ENCODE results near the gene SRGAP3.

The SRGAP3 gene

DNA sequence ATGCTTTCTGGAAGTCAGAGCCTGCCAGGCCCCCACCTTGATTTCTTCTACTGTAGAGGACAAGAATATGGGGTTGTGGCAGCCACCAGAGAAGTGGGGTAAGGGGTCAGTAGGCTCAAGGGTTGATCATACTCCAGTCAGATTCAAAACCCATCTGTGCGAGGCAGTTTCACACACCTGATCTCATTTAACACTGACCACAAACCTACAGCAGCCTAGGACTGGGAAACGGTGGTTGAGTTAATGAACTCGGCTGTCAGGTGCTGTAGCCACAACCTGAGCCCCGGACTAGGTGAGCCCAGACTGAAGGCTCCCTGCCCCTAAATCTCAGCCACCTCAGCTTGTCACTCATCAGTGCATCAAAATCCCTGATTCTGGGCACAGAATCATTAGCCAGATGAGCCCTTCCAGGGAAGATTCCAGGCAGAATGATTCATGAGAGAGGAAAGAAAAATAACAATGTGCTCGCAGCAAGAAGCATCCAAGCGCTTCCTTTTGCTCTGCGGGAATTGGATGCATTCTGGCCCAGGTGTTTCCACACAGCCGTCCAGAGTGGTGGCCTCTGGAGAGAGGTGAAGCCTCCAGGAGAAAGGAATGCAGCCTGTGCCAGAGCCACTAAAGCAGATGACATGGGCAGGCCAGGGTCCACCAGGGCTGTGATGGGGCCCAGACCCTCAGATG is 102.1 kb downstream of the SRGAP3 start (continued):
- TF ChIP-seq, protein P1, sequence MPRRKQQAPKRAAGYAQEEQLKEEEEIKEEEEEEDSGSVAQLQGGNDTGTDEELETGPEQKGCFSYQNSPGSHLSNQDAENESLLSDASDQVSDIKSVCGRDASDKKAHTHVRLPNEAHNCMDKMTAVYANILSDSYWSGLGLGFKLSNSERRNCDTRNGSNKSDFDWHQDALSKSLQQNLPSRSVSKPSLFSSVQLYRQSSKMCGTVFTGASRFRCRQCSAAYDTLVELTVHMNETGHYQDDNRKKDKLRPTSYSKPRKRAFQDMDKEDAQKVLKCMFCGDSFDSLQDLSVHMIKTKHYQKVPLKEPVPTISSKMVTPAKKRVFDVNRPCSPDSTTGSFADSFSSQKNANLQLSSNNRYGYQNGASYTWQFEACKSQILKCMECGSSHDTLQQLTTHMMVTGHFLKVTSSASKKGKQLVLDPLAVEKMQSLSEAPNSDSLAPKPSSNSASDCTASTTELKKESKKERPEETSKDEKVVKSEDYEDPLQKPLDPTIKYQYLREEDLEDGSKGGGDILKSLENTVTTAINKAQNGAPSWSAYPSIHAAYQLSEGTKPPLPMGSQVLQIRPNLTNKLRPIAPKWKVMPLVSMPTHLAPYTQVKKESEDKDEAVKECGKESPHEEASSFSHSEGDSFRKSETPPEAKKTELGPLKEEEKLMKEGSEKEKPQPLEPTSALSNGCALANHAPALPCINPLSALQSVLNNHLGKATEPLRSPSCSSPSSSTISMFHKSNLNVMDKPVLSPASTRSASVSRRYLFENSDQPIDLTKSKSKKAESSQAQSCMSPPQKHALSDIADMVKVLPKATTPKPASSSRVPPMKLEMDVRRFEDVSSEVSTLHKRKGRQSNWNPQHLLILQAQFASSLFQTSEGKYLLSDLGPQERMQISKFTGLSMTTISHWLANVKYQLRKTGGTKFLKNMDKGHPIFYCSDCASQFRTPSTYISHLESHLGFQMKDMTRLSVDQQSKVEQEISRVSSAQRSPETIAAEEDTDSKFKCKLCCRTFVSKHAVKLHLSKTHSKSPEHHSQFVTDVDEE (CRISPR knock-in tag; IDR thresholded peaks at IDR 0.05), result no peak

DNA sequence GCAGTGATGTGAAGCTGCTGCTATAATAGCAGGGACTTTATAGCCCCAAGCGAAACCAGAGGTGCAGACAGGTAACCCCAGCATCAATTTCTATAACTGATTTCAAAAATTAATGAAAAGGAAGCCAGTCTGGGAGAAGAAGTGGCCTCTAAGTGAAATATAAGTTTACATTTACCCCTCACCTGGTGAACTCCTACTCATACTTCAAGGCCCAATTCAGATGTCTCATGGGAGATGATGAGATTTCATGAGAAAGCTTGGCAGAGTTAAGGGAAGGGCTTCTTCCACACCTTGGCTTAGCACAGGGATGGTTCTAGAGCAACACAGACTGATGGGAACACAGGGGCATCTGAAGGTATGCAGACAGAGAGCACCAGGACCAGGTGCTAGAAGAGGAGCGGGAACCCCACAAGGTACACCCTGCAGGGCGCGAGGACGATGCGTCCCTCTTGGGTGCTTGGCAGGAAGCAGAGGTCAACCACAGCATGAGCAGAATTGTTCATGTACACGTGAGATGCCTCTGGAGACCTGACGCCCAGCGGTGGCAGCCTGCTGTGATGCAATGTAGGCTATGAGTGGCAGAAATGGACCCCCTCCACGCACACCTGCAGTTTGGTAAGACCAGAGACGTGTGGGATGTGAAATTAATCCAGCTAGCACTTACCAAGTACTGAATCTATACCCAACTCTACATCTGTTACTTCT is 102.9 kb downstream of the SRGAP3 start:
- ATAC-seq, result no peak
- TF ChIP-seq RARB (CRISPR knock-in tag; IDR thresholded peaks at IDR 0.05) (no peak), ZFP3 (CRISPR knock-in tag; IDR thresholded peaks at IDR 0.05) (peak; percentile 81; the same call in 1 of the 2 replicates)

DNA sequence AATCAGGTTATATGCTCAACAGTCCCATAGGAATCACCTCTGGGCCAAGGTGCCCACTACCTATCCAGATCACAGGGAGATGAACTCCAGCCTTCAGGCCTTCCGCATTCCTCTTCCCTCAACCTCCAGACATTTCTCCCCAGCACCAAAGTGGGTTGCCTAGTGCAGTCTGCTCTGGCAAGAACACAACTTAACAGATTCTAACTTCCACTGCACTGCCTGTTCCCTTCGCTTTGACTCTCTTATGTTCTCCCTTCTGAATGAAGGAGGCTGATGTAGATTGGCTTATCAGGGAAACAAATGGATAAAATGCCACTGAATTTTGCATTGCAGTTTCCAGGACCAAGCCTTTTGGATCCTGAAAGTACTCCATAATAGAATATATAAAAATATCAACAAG is 106.3 kb downstream of the SRGAP3 start:
- TF ChIP-seq ZNF70 (CRISPR knock-in tag; IDR thresholded peaks at IDR 0.05), result no peak
- no peak for TF ChIP-seq TCF4 (CRISPR knock-in tag; IDR thresholded peaks at IDR 0.05; ENCODE audit: borderline replicate concordance)
- no peak for TF ChIP-seq GLIS3 (CRISPR knock-in tag; IDR thresholded peaks at IDR 0.05)
- TF ChIP-seq ZFP30 (CRISPR knock-in tag; IDR thresholded peaks at IDR 0.05), result no peak
- TF ChIP-seq ZNF565 (CRISPR knock-in tag; conservative IDR thresholded peaks at IDR 0.05; ENCODE audit: low read depth), result no peak
- TF ChIP-seq ZFP3 (CRISPR knock-in tag; IDR thresholded peaks at IDR 0.05), result no peak
- TF ChIP-seq, protein P1 (CRISPR knock-in tag; IDR thresholded peaks at IDR 0.05), result no peak
- no peak for TF ChIP-seq RARB (CRISPR knock-in tag; IDR thresholded peaks at IDR 0.05)
- TF ChIP-seq, protein P2, sequence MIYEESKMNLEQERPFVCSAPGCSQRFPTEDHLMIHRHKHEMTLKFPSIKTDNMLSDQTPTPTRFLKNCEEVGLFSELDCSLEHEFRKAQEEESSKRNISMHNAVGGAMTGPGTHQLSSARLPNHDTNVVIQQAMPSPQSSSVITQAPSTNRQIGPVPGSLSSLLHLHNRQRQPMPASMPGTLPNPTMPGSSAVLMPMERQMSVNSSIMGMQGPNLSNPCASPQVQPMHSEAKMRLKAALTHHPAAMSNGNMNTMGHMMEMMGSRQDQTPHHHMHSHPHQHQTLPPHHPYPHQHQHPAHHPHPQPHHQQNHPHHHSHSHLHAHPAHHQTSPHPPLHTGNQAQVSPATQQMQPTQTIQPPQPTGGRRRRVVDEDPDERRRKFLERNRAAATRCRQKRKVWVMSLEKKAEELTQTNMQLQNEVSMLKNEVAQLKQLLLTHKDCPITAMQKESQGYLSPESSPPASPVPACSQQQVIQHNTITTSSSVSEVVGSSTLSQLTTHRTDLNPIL (CRISPR knock-in tag; IDR thresholded peaks at IDR 0.05; ENCODE audit: low read depth), result no peak
- no peak for TF ChIP-seq ZC3H10 (CRISPR knock-in tag; IDR thresholded peaks at IDR 0.05)
- no peak for TF ChIP-seq TOX (CRISPR knock-in tag; IDR thresholded peaks at IDR 0.05; ENCODE audit: borderline replicate concordance)
- TF ChIP-seq CSDC2 (CRISPR knock-in tag; IDR thresholded peaks at IDR 0.05), result no peak
- TF ChIP-seq, protein P3, sequence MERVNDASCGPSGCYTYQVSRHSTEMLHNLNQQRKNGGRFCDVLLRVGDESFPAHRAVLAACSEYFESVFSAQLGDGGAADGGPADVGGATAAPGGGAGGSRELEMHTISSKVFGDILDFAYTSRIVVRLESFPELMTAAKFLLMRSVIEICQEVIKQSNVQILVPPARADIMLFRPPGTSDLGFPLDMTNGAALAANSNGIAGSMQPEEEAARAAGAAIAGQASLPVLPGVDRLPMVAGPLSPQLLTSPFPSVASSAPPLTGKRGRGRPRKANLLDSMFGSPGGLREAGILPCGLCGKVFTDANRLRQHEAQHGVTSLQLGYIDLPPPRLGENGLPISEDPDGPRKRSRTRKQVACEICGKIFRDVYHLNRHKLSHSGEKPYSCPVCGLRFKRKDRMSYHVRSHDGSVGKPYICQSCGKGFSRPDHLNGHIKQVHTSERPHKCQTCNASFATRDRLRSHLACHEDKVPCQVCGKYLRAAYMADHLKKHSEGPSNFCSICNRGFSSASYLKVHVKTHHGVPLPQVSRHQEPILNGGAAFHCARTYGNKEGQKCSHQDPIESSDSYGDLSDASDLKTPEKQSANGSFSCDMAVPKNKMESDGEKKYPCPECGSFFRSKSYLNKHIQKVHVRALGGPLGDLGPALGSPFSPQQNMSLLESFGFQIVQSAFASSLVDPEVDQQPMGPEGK (CRISPR knock-in tag; IDR thresholded peaks at IDR 0.05; ENCODE audit: borderline replicate concordance), result no peak
- no peak for TF ChIP-seq ESRRG (CRISPR knock-in tag; IDR thresholded peaks at IDR 0.05)
- TF ChIP-seq OSR1 (CRISPR knock-in tag; IDR thresholded peaks at IDR 0.05), result no peak
- TF ChIP-seq ISL1 (CRISPR knock-in tag; IDR thresholded peaks at IDR 0.05), result no peak
- ATAC-seq, result no peak

DNA sequence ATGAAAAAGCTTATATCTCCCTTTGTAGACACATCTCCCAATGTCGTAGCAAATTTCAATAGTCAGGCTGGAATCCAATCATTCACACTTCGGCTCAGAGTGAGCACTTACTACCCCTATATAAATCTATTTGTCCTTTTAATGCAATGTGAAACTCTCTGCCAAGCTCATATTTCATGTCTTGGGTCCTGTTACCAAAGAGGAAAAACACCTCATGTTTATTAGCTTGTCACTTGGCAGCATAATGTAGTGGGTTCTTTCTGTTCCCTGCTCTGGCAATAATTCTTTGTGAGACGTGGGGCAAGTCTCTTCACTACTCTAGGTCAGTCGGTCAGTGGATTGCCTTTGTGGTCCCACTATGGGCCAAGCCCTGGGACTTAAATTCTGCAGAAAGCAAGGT is 107.1 kb downstream of the SRGAP3 start:
- TF ChIP-seq, protein P3 (CRISPR knock-in tag; IDR thresholded peaks at IDR 0.05; ENCODE audit: borderline replicate concordance), result no peak
- TF ChIP-seq ISL1 (CRISPR knock-in tag; IDR thresholded peaks at IDR 0.05) (peak; percentile 70), ZC3H10 (CRISPR knock-in tag; IDR thresholded peaks at IDR 0.05) (no peak)
- peak; percentile 41; the same call in 1 of the 3 replicates for ATAC-seq
